Panc1 (cell line): ENCODE data around the gene TTC24. TPM values are rescaled to one million over a fixed set of nuclear protein-coding genes. Genes with fewer than 3 reads are reported as not detected.

Source experiments
- ATAC-seq: fragments of 200-7000 bp; cut with Tn5 transposase; 2 replicates; pipeline ENCODE4 v1.9.1; 2020; ENCODE audit warnings: mild to moderate bottlenecking, moderate library complexity
- BruUV-seq: library from RNA; stranded (reverse); fragments of 400-500 nt; replicated peaks from 2 replicates; lab custom pipeline; 2021; lab: Mats Ljungman, UMichigan
- CTCF ChIA-PET: fragments of 300-600 bp; sonication (Branson Sonifier 250); formaldehyde crosslinking; loops from one replicate; lab custom pipeline; 2022; ENCODE audit warnings: antibody characterized with exemption; lab: Charles Lee
- POLR2A ChIA-PET: fragments of 300-600 bp; sonication (Branson Sonifier 250); formaldehyde crosslinking; loops from one replicate; lab custom pipeline; 2022; ENCODE audit warnings: antibody characterized with exemption; lab: Charles Lee
- DNase-seq: peaks from one replicate; pipeline ENCODE4 v3.0.0-alpha.2; 2010; ENCODE audit warnings: low read depth, low spot score
- H3K27ac ChIP-seq: 2 replicates; pipeline ENCODE4 v1.5.1; 2011; ENCODE audit warnings: mild to moderate bottlenecking, low read length, inconsistent platforms
- H3K27me3 ChIP-seq: fragments of 200-500 bp; sonication (Bioruptor generic); 2 replicates; pipeline ENCODE4 v1.6.0; 2014; ENCODE audit warnings: low read length, inconsistent platforms; ENCODE audit not compliant: control insufficient read depth, insufficient read depth
- H3K36me3 ChIP-seq: fragments of 200-500 bp; sonication (Bioruptor generic); 2 replicates; pipeline ENCODE4 v1.5.1; 2014; ENCODE audit warnings: inconsistent platforms, mild to moderate bottlenecking, low read length, moderate library complexity; ENCODE audit not compliant: control insufficient read depth, insufficient read depth
- H3K4me1 ChIP-seq: 2 replicates; pipeline ENCODE4 v1.5.1; 2011; ENCODE audit warnings: inconsistent platforms, mild to moderate bottlenecking, low read length, moderate library complexity; ENCODE audit not compliant: control insufficient read depth, insufficient read depth
- H3K4me3 ChIP-seq, 2 experiments: 2 replicates each; pipeline ENCODE4 v1.5.1; 2011 to 2012; ENCODE audit warnings: low read depth in 2 of 2, low read length in 2 of 2, mild to moderate bottlenecking in 2 of 2, inconsistent platforms in 1 of 2, moderate library complexity in 1 of 2
- H3K9me3 ChIP-seq: fragments of 200-500 bp; sonication (Bioruptor generic); 2 replicates; pipeline ENCODE4 v1.5.1; 2014; ENCODE audit warnings: low read depth, mild to moderate bottlenecking, inconsistent platforms, low read length, moderate library complexity; ENCODE audit not compliant: control insufficient read depth, insufficient read depth
- CTCF ChIP-seq: fragments of 450-650 bp; IDR thresholded peaks from 2 replicates; pipeline ENCODE4 v1.5.1; 2017; ENCODE audit warnings: mild to moderate bottlenecking
- POLR2AphosphoS5 ChIP-seq: IDR thresholded peaks from 2 replicates; pipeline ENCODE4 v1.6.1; 2012; ENCODE audit warnings: mild to moderate bottlenecking, low read depth, low read length, moderate library complexity
- REST ChIP-seq, 2 experiments: IDR thresholded peaks; 2 replicates each; pipeline ENCODE4 v1.6.1; 2011 to 2012; ENCODE audit warnings: low read depth in 2 of 2, control low read depth in 1 of 2, low read length in 1 of 2, mild to moderate bottlenecking in 1 of 2, moderate library complexity in 1 of 2; ENCODE audit not compliant: insufficient read depth in 1 of 2
- SIN3A ChIP-seq: IDR thresholded peaks from 2 replicates; pipeline ENCODE4 v1.6.1; 2012; ENCODE audit warnings: low read depth, mild to moderate bottlenecking, low read length, moderate library complexity, borderline replicate concordance; ENCODE audit not compliant: insufficient read depth
- TCF7L2 ChIP-seq: IDR thresholded peaks from 2 replicates; pipeline ENCODE4 v1.6.1; 2011; ENCODE audit warnings: mild to moderate bottlenecking, low read depth, low read length, inconsistent platforms
- in situ Hi-C: cut with HindIII; loops from 2 replicates; pipeline ENCODE4 v1.10.0; 2016; ENCODE audit warnings: low sequenced_read_pairs, low pct_unique_long_range_greater_than_20kb
- intact Hi-C: fragments of 100-400 bp; cut with micrococcal nuclease; formaldehyde crosslinking; loops from one replicate; pipeline ENCODE4 v1.10.0; 2022; ENCODE audit not compliant: unreplicated experiment
- total RNA-seq: library from RNA; stranded (reverse); gene quantifications from one replicate; pipeline ENCODE4 v1.2.1, GENCODE V29; 2021; ENCODE audit not compliant: unreplicated experiment

The TTC24 gene
- total RNA-seq, 1 experiment from 2014 or later, result not detected

DNA sequence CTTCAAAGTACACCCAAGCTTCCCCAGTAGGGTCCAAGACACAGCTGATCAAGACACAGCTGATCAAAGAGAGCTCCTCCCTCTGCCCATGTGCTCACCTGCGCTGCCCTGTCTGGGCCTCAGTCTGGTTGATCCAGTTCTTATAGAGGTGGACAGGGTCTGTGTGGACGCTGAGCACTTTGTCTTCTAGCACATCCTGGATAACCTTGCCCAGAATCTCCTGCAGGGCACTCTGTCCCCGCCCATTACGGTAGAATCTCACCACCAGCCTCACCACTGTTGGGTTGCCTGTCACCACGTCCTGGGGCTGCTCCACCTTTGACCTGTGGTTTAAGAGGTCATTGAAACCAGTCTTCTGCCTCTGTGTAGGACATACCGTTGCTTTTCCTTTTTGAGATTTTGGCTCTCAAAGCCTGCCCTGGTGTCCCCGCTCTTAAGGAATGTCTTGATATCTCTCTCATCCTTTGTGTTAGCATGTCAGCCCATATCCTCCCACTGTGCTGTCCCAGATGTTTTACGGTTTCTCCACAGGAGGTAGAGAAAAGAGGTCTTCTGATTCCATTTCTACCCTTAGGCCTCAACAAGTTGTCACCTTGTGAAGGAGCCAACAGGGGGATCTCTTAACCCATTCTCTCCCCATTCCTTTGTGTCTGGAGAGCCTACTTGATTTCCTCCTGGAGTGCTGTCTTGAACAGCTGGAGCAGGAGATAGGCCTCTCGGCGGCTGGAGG is 40.6 kb upstream of the TTC24 start:
- POLR2A ChIA-PET, result no interaction called here

DNA sequence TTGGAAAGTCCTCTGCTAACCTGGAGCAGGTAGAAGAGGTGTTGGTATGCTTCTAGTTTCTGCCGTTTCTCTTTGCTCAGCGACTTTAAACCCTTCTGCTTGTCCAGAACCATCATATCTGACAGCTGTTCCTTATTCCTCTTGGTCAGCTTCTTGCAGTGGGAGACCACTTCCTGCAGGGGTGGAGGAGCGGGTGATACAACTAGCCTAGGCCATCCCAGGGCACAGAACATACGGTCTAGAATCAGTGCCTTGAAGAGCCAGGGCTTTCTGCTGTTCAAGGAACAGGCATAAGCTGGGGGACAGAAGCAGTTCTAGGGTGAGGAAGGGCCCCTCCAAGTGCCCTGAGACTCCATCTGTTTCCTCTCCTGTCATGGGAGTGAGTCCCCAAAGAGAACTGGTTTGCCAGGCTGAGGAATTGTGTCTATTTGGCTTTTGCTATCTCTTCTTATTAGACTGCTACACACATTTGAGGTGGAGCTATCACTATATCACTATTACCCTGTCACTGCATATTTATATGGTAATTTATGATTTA is 39.6 kb upstream of the TTC24 start:
- no peak overlapping the region for H3K4me3 ChIP-seq
- CTCF ChIA-PET, result no interaction called here
- H3K4me1 ChIP-seq, result no peaks in the 10 kb centered on the region
- no TSS peak for BruUV-seq
- H3K27ac ChIP-seq, result no peak overlapping the region
- intact Hi-C loops (no loop called here), in situ Hi-C loops (no loop called here)
- ATAC-seq (no peak), DNase-seq (no peak)
- TF ChIP-seq POLR2AphosphoS5 (no peak), CTCF (no peak), TCF7L2 (no peak), SIN3A (no peak)
- POLR2A ChIA-PET, result no interaction called here
- no peaks in the 10 kb centered on the region for H3K9me3 ChIP-seq
- peaks cover 5% of the 10 kb centered on the region; the same call in 1 of the 2 replicates for H3K36me3 ChIP-seq
- H3K27me3 ChIP-seq, result no peaks in the 10 kb centered on the region

More for the DNA sequence above, 40.6 kb upstream of the TTC24 start:
- Histone ChIP-seq H3K27ac (no peak overlapping the region), H3K36me3 (peaks cover 5% of the 10 kb centered on the region; the same call in 1 of the 2 replicates), H3K27me3 (no peaks in the 10 kb centered on the region), H3K9me3 (no peaks in the 10 kb centered on the region), H3K4me1 (no peaks in the 10 kb centered on the region), H3K4me3 (no peak overlapping the region)
- in situ Hi-C loops, result no loop called here
- ATAC-seq (no peak), DNase-seq (no peak)
- intact Hi-C loops, result no loop called here
- TF ChIP-seq TCF7L2 (no peak), SIN3A (no peak), REST (IDR thresholded peaks at IDR 0.05; ENCODE audit: insufficient read depth in 1 of 2, low read depth in 2 of 2, low read length in 1 of 2) (no peak)
- no TSS peak for BruUV-seq
- CTCF ChIA-PET, result no interaction called here

- Histone ChIP-seq H3K36me3 (peaks cover under 1% of the 10 kb centered on the region; the same call in 1 of the 2 replicates), H3K4me1 (no peaks in the 10 kb centered on the region), H3K9me3 (no peaks in the 10 kb centered on the region), H3K4me3 (no peak overlapping the region), H3K27ac (no peak overlapping the region), H3K27me3 (no peaks in the 10 kb centered on the region)
- TF ChIP-seq POLR2AphosphoS5, result no peak
- no peak for TF ChIP-seq REST (IDR thresholded peaks at IDR 0.05; ENCODE audit: insufficient read depth in 1 of 2, low read depth in 2 of 2, low read length in 1 of 2)
- TF ChIP-seq SIN3A, result no peak
- no peak for TF ChIP-seq CTCF
- TF ChIP-seq TCF7L2, result no peak
- ATAC-seq (no peak), DNase-seq (no peak)
- CTCF ChIA-PET, result no interaction called here
- no TSS peak for BruUV-seq
- intact Hi-C loops (no loop called here), in situ Hi-C loops (no loop called here)
- POLR2A ChIA-PET, result no interaction called here
Observed at GRCh38 chr1:156540955-156541354, 38.6 kb upstream of the TTC24 start.
